ENCODE measurements around the gene SLC37A3.

DNA sequence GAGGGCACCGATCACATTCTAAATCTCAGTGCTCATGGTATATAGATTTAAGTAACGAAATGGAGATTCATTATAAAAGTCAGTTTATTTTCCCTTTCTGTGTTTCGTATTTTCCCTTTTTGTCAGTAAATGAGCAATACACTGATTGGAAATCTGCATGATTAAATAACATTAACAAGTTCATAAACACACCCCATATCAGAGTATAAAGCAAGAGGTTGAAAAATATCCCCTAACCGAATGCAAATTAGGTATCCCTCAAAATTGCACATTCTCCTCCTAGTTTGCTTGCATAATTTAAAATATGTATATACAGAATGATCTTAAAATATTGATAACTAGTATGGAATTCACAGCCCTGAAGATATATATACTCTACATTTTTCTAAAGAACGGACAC lies 64.6 kb downstream of the SLC37A3 start:
- TF ChIP-seq POLR2A (IDR thresholded peaks at IDR 0.05; ENCODE audit: low read length) (no peak), GATA1 (IDR thresholded peaks at IDR 0.05; ENCODE audit: low read depth, low read length) (no peak)
